Endothelial cell of umbilical vein (primary cell): ENCODE results near the gene PTMA. TPM values are rescaled to one million over a fixed set of nuclear protein-coding genes. Genes with fewer than 3 reads are reported as not detected.

Experiments
- BruUV-seq: library from RNA; stranded (reverse); fragments of 400-500 nt; replicated peaks from 2 replicates; lab custom pipeline; 2021; lab: Mats Ljungman, UMichigan
- CTCF ChIA-PET: fragments of 300-600, 350-600 bp; sonication (Branson Sonifier 250); formaldehyde crosslinking; loops from one replicate; lab custom pipeline; 2021; ENCODE audit warnings: antibody characterized with exemption, inconsistent platforms; lab: Charles Lee
- POLR2A ChIA-PET: fragments of 300-600, 350-600 bp; sonication (Branson Sonifier 250); formaldehyde crosslinking; loops from one replicate; lab custom pipeline; 2021; ENCODE audit warnings: antibody characterized with exemption, inconsistent platforms; lab: Charles Lee
- DNase-seq: peaks from one replicate; pipeline ENCODE4 v3.0.0-alpha.2; 2011; ENCODE audit warnings: low read depth, low spot score
- FAIRE-seq: peaks from 2 replicates; lab custom pipeline; 2011; peaks lifted over from hg19 to GRCh38; lab: Jason Lieb, UNC
- H2AFZ ChIP-seq: 2 replicates; pipeline ENCODE4 v1.6.0; 2012; ENCODE audit warnings: low read depth, low read length, control low read depth, inconsistent platforms
- H3K27ac ChIP-seq: 2 replicates; pipeline ENCODE4 v1.5.1; 2011; ENCODE audit warnings: low read depth, mild to moderate bottlenecking, control low read depth, low read length, moderate library complexity; ENCODE audit not compliant: insufficient read depth
- H3K27me3 ChIP-seq, 2 experiments: 2 replicates each; pipeline versions ENCODE4 v1.6.0 to v1.6.1; 2011; ENCODE audit warnings: low read length in 2 of 2, mixed read lengths in 1 of 2; ENCODE audit not compliant: control insufficient read depth in 2 of 2, insufficient read depth in 2 of 2
- H3K36me3 ChIP-seq, 2 experiments: 2 replicates in 1 of 2; 3 replicates in 1 of 2; pipeline ENCODE4 v1.5.1; 2011; ENCODE audit warnings: low read length in 2 of 2, mild to moderate bottlenecking in 1 of 2, moderate library complexity in 1 of 2; ENCODE audit not compliant: control insufficient read depth in 2 of 2, insufficient read depth in 2 of 2; ENCODE audit errors: extremely low read depth in 1 of 2
- H3K4me1 ChIP-seq: 3 replicates; pipeline ENCODE4 v1.5.1; 2011; ENCODE audit warnings: mild to moderate bottlenecking, low read length; ENCODE audit not compliant: control insufficient read depth, insufficient read depth; ENCODE audit errors: extremely low read depth
- H3K4me2 ChIP-seq: 2 replicates; pipeline ENCODE4 v1.6.1; 2011; ENCODE audit warnings: low read length, control low read depth, mixed read lengths; ENCODE audit not compliant: insufficient read depth
- H3K4me3 ChIP-seq, 3 experiments: fragments of 200-600 bp in 1 of 3; sonication (generic), shearing (Covaris generic) in 1 of 3; replicated peaks in 1 of 3; 2 replicates each; pipeline ENCODE4 v1.5.1; 2011 to 2016; ENCODE audit warnings: control low read depth in 3 of 3, low read length in 3 of 3, mild to moderate bottlenecking in 2 of 3, inconsistent platforms in 1 of 3, low read depth in 1 of 3, moderate library complexity in 1 of 3; ENCODE audit not compliant: insufficient read depth in 1 of 3
- H3K79me2 ChIP-seq: 2 replicates; pipeline ENCODE4 v1.6.0; 2012; ENCODE audit warnings: low read length, inconsistent platforms; ENCODE audit not compliant: control insufficient read depth, insufficient read depth
- H3K9ac ChIP-seq: replicated peaks from 2 replicates; pipeline ENCODE3; 2011; ENCODE audit warnings: low read length, control low read depth; ENCODE audit not compliant: insufficient read depth; ENCODE audit errors: extremely low read depth
- H3K9me1 ChIP-seq: replicated peaks from 3 replicates; pipeline ENCODE4 v1.6.0; 2011; ENCODE audit warnings: mild to moderate bottlenecking, low read length; ENCODE audit not compliant: control insufficient read depth, insufficient read depth; ENCODE audit errors: extremely low read depth
- H3K9me3 ChIP-seq: replicated peaks from 2 replicates; pipeline ENCODE4 v1.5.1; 2012; ENCODE audit warnings: low read length, inconsistent platforms; ENCODE audit not compliant: control insufficient read depth, insufficient read depth
- H4K20me1 ChIP-seq: replicated peaks from 2 replicates; pipeline ENCODE3; 2011; ENCODE audit warnings: mild to moderate bottlenecking, low read length; ENCODE audit not compliant: control insufficient read depth, insufficient read depth; ENCODE audit errors: extremely low read depth
- EZH2 ChIP-seq: IDR thresholded peaks from 2 replicates; pipeline ENCODE4 v1.6.1; 2012; ENCODE audit warnings: borderline replicate concordance, low read depth, mild to moderate bottlenecking, moderate library complexity, low read length, inconsistent platforms; ENCODE audit not compliant: severe bottlenecking
- FOS ChIP-seq: IDR thresholded peaks from 2 replicates; pipeline ENCODE4 v1.6.1; 2011; ENCODE audit warnings: mild to moderate bottlenecking, low read length, moderate library complexity, borderline replicate concordance; ENCODE audit not compliant: insufficient read depth
- GATA2 ChIP-seq: IDR thresholded peaks from 2 replicates; pipeline ENCODE4 v1.7.0; 2011; ENCODE audit warnings: low read depth, mild to moderate bottlenecking, moderate library complexity, mixed read lengths, low read length; ENCODE audit not compliant: insufficient read length, insufficient read depth
- JUN ChIP-seq: IDR thresholded peaks from 2 replicates; pipeline ENCODE4 v1.6.1; 2011; ENCODE audit warnings: borderline replicate concordance, low read depth; ENCODE audit not compliant: insufficient read length, insufficient read depth
- MYC ChIP-seq: IDR thresholded peaks from one replicate; pipeline ENCODE4 v1.6.1; 2011; ENCODE audit warnings: mild to moderate bottlenecking, low read depth, low read length
- POLR2A ChIP-seq: IDR thresholded peaks from 2 replicates; pipeline ENCODE4 v1.6.1; 2012; ENCODE audit warnings: low read depth, mild to moderate bottlenecking, control low read depth, low read length
- POLR2AphosphoS5 ChIP-seq: IDR thresholded peaks from 2 replicates; pipeline ENCODE4 v1.6.1; 2012; ENCODE audit warnings: low read depth, mild to moderate bottlenecking, control low read depth, low read length, moderate library complexity; ENCODE audit not compliant: insufficient read depth
- dilution Hi-C: fragments of 300-500 bp; cut with MboI; formaldehyde crosslinking; loops from one replicate; pipeline ENCODE4 v1.15.0; 2019; ENCODE audit warnings: low sequenced_read_pairs; ENCODE audit not compliant: extremely low pct_ligation_motif_present
- intact Hi-C: fragments of 100-400 bp; cut with micrococcal nuclease; formaldehyde crosslinking; loops from one replicate; pipeline ENCODE4 v1.10.0; 2022
- polyA plus RNA-seq, 4 experiments: library from polyadenylated mRNA; depleted of rRNA in 3 of 4; stranded (reverse) in 3 of 4; unstranded in 1 of 4; fragments of >200 nt; gene quantifications; 2 replicates each; pipeline versions ENCODE4 v1.2.1 to v1.2.3, GENCODE V29; 2011 to 2012; ENCODE audit warnings: missing spikeins in 1 of 4
- total RNA-seq: library from RNA; stranded (reverse); gene quantifications from 2 replicates; pipeline ENCODE4 v1.2.3, GENCODE V29; 2021
- TF ChIP-seq, protein P1 (sequence below), 2 donors: IDR thresholded peaks; 1 replicate in 1 of 2; 2 replicates in 1 of 2; pipeline ENCODE4 v1.5.1; 2011; ENCODE audit warnings: low read length in 2 of 2, mild to moderate bottlenecking in 2 of 2, moderate library complexity in 2 of 2, control low read depth in 1 of 2, inconsistent platforms in 1 of 2, low read depth in 1 of 2; ENCODE audit not compliant: insufficient read depth in 1 of 2; ENCODE audit errors: extremely low read depth in 1 of 2
- TF ChIP-seq, protein P2 (sequence below): IDR thresholded peaks from 2 replicates; pipeline ENCODE4 v1.6.1; 2011; ENCODE audit not compliant: insufficient read depth, insufficient read length

PTMA gene
- total and polyA plus RNA-seq, 2 donors (not counting 3 experiments of a cell fraction or from before 2014, with no cell fraction given), result 404 to 1,488 TPM

DNA sequence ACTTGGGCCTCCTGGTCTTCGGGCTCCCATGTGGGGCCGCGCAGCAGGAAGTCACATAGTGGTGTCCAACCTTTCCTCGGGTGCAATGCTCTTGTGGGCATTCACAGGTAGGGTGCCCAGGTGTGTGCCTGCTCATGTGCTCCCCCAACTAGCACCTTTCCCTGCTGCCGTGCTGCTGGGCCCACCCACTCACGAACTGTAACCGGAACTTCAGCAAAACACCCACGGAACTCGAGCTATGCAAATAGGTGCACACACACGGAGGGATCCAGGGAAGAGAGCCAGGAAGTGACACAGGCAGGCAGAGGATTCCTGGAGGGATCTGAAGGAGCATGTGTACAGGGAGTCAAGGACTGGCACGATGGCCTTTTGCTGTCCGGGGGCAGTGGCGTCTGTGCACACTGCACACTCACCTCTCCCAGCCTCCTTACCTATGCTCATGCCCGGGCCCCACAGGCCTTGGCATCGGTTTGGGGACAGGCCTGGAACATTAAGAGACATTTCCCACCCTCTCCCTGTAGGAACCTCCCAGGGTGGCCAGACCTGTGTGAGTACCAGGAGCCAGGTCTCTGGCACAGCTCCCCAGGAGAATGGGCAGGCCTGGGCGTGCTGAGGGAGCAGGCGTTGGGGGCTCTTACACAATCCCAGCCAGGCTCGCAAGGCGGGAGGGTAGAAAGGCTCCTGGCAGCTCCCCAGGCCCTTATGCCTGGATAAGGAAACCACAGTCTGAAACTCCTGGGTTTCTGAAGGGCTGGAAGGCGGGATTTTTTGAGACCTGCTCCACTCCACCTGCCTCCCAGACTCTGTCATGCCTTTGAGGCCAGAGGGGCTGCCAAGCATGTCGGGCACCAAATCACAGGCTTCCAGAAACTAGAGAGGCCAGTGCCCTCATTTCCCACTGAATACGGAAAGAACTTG is 6.6 kb upstream of the PTMA start:
- no peak overlapping the region for H3K4me3 ChIP-seq
- no peaks in the 10 kb centered on the region for H3K36me3 ChIP-seq
- no peak overlapping the region for H3K9ac ChIP-seq
- peaks cover 4% of the 10 kb centered on the region for H3K4me1 ChIP-seq
- no peaks in the 10 kb centered on the region for H3K27me3 ChIP-seq
- H3K4me2 ChIP-seq, result no peak overlapping the region
- dilution Hi-C loops (no loop called here), intact Hi-C loops (no loop called here)
- no peaks in the 10 kb centered on the region for H3K79me2 ChIP-seq
- H3K9me1 ChIP-seq, result no peaks in the 10 kb centered on the region
- no peak for TF ChIP-seq MYC
- TF ChIP-seq POLR2AphosphoS5, result no peak
- TF ChIP-seq, protein P1, sequence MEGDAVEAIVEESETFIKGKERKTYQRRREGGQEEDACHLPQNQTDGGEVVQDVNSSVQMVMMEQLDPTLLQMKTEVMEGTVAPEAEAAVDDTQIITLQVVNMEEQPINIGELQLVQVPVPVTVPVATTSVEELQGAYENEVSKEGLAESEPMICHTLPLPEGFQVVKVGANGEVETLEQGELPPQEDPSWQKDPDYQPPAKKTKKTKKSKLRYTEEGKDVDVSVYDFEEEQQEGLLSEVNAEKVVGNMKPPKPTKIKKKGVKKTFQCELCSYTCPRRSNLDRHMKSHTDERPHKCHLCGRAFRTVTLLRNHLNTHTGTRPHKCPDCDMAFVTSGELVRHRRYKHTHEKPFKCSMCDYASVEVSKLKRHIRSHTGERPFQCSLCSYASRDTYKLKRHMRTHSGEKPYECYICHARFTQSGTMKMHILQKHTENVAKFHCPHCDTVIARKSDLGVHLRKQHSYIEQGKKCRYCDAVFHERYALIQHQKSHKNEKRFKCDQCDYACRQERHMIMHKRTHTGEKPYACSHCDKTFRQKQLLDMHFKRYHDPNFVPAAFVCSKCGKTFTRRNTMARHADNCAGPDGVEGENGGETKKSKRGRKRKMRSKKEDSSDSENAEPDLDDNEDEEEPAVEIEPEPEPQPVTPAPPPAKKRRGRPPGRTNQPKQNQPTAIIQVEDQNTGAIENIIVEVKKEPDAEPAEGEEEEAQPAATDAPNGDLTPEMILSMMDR (IDR thresholded peaks at IDR 0.05; ENCODE audit: extremely low read depth in 1 of 2, insufficient read depth in 1 of 2, low read depth in 1 of 2, low read length in 2 of 2), result no peak
- no peak for TF ChIP-seq POLR2A
- TF ChIP-seq GATA2, result no peak
- no peak for TF ChIP-seq JUN
- no peak for TF ChIP-seq FOS
- no peak for TF ChIP-seq EZH2
- TF ChIP-seq, protein P2, sequence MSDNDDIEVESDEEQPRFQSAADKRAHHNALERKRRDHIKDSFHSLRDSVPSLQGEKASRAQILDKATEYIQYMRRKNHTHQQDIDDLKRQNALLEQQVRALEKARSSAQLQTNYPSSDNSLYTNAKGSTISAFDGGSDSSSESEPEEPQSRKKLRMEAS, result no peak
- H2AFZ ChIP-seq, result no peak overlapping the region
- ChIA-PET CTCF (interaction anchor here (0.7 to 4.0 kb wide), 8 partner anchors 10 to 108 kb away, joined by 3 to 17 read pairs (median 3); no protein-coding TSS in a partner anchor), POLR2A (no interaction called here)
- FAIRE-seq (no peak), DNase-seq (no peak)
- H4K20me1 ChIP-seq, result no peaks in the 10 kb centered on the region
- H3K27ac ChIP-seq, result no peak overlapping the region
- no TSS peak for BruUV-seq
- H3K9me3 ChIP-seq, result no peaks in the 10 kb centered on the region
